Keratinocyte (primary cell): ENCODE data around the gene PCDHGA10.
"Not testable (repeated sequence)": the region's sequence is repeated elsewhere in the genome, so short reads cannot be mapped to it uniquely, and the experiment has no call there.

Source experiments
- EZH2 ChIP-seq: IDR thresholded peaks from one replicate; pipeline ENCODE4 v1.6.1; 2012; ENCODE audit warnings: inconsistent platforms, mild to moderate bottlenecking, low read length, moderate library complexity
- TF ChIP-seq, protein P1 (sequence below), 3 experiments: IDR thresholded peaks in 1 of 3; conservative IDR thresholded peaks in 1 of 3; optimal IDR thresholded peaks in 1 of 3; 2 replicates in 2 of 3; 3 replicates in 1 of 3; pipeline versions ENCODE3 to v1.5.1; 2011; ENCODE audit warnings: low read length in 3 of 3, mild to moderate bottlenecking in 3 of 3, moderate library complexity in 2 of 3, control low read depth in 1 of 3, inconsistent platforms in 1 of 3; ENCODE audit not compliant: insufficient read depth in 2 of 3; ENCODE audit errors: extremely low read depth in 1 of 3

DNA sequence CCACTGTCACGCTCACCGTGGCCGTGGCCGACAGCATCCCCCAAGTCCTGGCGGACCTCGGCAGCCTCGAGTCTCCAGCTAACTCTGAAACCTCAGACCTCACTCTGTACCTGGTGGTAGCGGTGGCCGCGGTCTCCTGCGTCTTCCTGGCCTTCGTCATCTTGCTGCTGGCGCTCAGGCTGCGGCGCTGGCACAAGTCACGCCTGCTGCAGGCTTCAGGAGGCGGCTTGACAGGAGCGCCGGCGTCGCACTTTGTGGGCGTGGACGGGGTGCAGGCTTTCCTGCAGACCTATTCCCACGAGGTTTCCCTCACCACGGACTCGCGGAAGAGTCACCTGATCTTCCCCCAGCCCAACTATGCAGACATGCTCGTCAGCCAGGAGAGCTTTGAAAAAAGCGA, 19.9 kb downstream of the PCDHGA10 start:
- TF ChIP-seq, protein P1, sequence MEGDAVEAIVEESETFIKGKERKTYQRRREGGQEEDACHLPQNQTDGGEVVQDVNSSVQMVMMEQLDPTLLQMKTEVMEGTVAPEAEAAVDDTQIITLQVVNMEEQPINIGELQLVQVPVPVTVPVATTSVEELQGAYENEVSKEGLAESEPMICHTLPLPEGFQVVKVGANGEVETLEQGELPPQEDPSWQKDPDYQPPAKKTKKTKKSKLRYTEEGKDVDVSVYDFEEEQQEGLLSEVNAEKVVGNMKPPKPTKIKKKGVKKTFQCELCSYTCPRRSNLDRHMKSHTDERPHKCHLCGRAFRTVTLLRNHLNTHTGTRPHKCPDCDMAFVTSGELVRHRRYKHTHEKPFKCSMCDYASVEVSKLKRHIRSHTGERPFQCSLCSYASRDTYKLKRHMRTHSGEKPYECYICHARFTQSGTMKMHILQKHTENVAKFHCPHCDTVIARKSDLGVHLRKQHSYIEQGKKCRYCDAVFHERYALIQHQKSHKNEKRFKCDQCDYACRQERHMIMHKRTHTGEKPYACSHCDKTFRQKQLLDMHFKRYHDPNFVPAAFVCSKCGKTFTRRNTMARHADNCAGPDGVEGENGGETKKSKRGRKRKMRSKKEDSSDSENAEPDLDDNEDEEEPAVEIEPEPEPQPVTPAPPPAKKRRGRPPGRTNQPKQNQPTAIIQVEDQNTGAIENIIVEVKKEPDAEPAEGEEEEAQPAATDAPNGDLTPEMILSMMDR (optimal IDR thresholded peaks at IDR 0.05 in 1 of 3, IDR thresholded peaks at IDR 0.05 in 1 of 3, conservative IDR thresholded peaks at IDR 0.05 in 1 of 3; ENCODE audit: extremely low read depth in 1 of 3, insufficient read depth in 2 of 3, low read length in 3 of 3) = not testable (repeated sequence)
- not testable (repeated sequence) for TF ChIP-seq EZH2
